SU-DHL-6 (cell line): ENCODE measurements around the gene CATSPERZ.

Experiments used
- EZH2phosphoT487 ChIP-seq: fragments of 200-600 bp; sonication (generic), shearing (Covaris generic); conservative IDR thresholded peaks from 2 replicates; pipeline ENCODE4 v1.6.1; 2018; ENCODE audit warnings: mild to moderate bottlenecking, antibody characterized with exemption, low read length, moderate library complexity, mixed read lengths
- TF ChIP-seq, protein P1 (sequence below): fragments of 200-600 bp; sonication (generic); IDR thresholded peaks from one replicate; pipeline ENCODE4 v1.5.1; 2017; ENCODE audit warnings: antibody characterized with exemption, mild to moderate bottlenecking, low read length, moderate library complexity; ENCODE audit not compliant: insufficient read depth, poor library complexity, severe bottlenecking

GRCh38 chr11:64316672-64317324, 16.6 kb downstream of the CATSPERZ start:
- TF ChIP-seq, protein P1, sequence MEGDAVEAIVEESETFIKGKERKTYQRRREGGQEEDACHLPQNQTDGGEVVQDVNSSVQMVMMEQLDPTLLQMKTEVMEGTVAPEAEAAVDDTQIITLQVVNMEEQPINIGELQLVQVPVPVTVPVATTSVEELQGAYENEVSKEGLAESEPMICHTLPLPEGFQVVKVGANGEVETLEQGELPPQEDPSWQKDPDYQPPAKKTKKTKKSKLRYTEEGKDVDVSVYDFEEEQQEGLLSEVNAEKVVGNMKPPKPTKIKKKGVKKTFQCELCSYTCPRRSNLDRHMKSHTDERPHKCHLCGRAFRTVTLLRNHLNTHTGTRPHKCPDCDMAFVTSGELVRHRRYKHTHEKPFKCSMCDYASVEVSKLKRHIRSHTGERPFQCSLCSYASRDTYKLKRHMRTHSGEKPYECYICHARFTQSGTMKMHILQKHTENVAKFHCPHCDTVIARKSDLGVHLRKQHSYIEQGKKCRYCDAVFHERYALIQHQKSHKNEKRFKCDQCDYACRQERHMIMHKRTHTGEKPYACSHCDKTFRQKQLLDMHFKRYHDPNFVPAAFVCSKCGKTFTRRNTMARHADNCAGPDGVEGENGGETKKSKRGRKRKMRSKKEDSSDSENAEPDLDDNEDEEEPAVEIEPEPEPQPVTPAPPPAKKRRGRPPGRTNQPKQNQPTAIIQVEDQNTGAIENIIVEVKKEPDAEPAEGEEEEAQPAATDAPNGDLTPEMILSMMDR = no peak
- TF ChIP-seq EZH2phosphoT487 = no peak
